Nephron (organoid): ENCODE results near the gene NFIC.
"Not testable (repeated sequence)": the region's sequence is repeated elsewhere in the genome, so short reads cannot be mapped to it uniquely, and the experiment has no call there.

ENCODE experiments used
- H3K27ac Mint-ChIP-seq, 3 experiments: 2 replicates each; pipeline ENCODE4 v1.8.0; 2020; ENCODE audit warnings: mixed read lengths in 3 of 3, mild to moderate bottlenecking in 2 of 3, moderate library complexity in 1 of 3
- H3K27me3 Mint-ChIP-seq: 2 replicates; pipeline ENCODE4 v1.8.0; 2021; ENCODE audit warnings: low read depth, mild to moderate bottlenecking, moderate library complexity, mixed read lengths
- H3K36me3 Mint-ChIP-seq: 2 replicates; pipeline ENCODE4 v1.8.0; 2020; ENCODE audit warnings: low read depth, mixed read lengths
- H3K4me1 Mint-ChIP-seq: 2 replicates; pipeline ENCODE4 v1.8.0; 2020; ENCODE audit warnings: mixed read lengths
- H3K4me3 Mint-ChIP-seq, 3 experiments: 2 replicates each; pipeline ENCODE4 v1.8.0; 2020; ENCODE audit warnings: mild to moderate bottlenecking in 3 of 3, mixed read lengths in 3 of 3, moderate library complexity in 2 of 3
- H3K9me3 Mint-ChIP-seq: 2 replicates; pipeline ENCODE4 v1.8.0; 2020; ENCODE audit warnings: mixed read lengths
- TF ChIP-seq, protein P1 (sequence below), 3 experiments: fragments of 200-600 bp; sonication (generic); IDR thresholded peaks; one replicate each; pipeline ENCODE4 v1.5.0; 2021; ENCODE audit warnings: antibody characterized with exemption in 3 of 3; ENCODE audit not compliant: unreplicated experiment in 3 of 3

Gene NFIC

DNA sequence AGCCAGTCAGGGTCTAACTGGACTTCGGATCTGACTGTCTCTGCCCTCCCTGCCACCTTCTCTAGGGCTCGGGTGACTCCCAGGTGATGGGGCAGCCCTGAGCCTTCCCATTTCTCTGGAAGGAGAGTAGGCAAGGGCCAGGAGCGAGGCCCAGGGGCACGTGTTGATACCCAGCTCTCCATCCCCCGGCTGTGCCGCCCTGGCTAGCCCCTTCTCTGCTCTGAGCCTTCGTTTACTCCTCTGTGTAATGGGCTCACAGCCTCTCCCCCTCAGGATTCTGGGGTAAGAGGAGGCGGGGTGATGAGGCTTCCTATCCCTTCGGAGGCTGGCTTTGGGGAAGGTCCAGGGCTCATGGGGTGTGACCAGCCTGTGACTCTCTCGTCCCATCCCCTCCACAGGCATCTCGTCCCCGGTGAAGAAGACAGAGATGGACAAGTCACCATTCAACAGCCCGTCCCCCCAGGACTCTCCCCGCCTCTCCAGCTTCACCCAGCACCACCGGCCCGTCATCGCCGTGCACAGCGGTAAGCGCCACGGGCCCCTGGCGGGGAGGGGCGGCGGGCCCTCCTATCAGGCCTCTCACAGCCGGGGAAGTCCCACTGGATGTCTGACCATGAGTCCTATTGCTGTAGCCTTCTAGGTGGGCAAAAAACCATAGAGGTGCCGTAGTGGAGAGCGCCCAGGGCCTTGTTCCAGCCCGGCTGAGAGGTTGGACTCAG lies 82.4 kb downstream of the NFIC start:
- TF ChIP-seq, protein P1, sequence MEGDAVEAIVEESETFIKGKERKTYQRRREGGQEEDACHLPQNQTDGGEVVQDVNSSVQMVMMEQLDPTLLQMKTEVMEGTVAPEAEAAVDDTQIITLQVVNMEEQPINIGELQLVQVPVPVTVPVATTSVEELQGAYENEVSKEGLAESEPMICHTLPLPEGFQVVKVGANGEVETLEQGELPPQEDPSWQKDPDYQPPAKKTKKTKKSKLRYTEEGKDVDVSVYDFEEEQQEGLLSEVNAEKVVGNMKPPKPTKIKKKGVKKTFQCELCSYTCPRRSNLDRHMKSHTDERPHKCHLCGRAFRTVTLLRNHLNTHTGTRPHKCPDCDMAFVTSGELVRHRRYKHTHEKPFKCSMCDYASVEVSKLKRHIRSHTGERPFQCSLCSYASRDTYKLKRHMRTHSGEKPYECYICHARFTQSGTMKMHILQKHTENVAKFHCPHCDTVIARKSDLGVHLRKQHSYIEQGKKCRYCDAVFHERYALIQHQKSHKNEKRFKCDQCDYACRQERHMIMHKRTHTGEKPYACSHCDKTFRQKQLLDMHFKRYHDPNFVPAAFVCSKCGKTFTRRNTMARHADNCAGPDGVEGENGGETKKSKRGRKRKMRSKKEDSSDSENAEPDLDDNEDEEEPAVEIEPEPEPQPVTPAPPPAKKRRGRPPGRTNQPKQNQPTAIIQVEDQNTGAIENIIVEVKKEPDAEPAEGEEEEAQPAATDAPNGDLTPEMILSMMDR (IDR thresholded peaks at IDR 0.05; ENCODE audit: unreplicated experiment in 3 of 3), result no peak
- H3K36me3 Mint-ChIP-seq, result peaks cover 17% of the 10 kb centered on the region
- no peak overlapping the region for H3K27ac Mint-ChIP-seq
- H3K4me1 Mint-ChIP-seq, result peaks cover 17% of the 10 kb centered on the region
- peaks cover 4% of the 10 kb centered on the region for H3K27me3 Mint-ChIP-seq
- no peaks in the 10 kb centered on the region for H3K9me3 Mint-ChIP-seq
- no peak overlapping the region for H3K4me3 Mint-ChIP-seq

DNA sequence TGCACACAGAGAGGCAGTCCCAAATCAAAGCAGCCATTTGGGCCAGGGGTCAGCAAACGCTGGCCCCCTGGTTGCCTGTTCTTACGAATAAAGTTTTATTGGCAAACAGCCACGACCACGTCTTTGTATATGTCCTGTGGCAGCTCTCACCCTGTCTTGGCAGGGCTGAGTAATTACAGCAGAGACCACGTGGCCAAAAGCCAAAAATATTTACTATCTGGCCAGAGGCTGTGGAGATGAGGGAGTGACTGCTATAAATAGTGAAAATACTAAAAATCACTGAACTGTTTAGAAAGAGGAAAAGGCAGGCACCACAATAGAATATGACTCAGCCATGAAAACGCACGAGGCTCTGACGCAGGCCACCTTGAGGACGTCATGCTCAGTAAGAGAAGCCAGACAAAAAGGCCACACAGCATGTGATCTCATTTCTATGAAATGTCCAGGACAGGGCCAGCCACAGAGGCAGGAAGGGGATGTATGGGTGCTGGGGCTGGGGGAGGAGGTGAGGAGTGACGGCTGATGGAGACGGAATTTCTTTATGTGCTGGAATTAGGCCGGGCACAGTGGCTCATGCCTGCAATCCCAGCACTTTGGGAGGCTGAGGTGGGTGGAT lies 84.5 kb downstream of the NFIC start:
- H3K36me3 Mint-ChIP-seq, result peaks cover 19% of the 10 kb centered on the region
- H3K4me1 Mint-ChIP-seq, result peaks cover 10% of the 10 kb centered on the region
- H3K9me3 Mint-ChIP-seq, result no peaks in the 10 kb centered on the region
- peak overlapping the region; percentile 92 to 96 (median 93) for H3K27ac Mint-ChIP-seq
- TF ChIP-seq, protein P1 (IDR thresholded peaks at IDR 0.05; ENCODE audit: unreplicated experiment in 3 of 3), result no peak
- H3K4me3 Mint-ChIP-seq, result no peak overlapping the region
- H3K27me3 Mint-ChIP-seq, result peaks cover 4% of the 10 kb centered on the region

DNA sequence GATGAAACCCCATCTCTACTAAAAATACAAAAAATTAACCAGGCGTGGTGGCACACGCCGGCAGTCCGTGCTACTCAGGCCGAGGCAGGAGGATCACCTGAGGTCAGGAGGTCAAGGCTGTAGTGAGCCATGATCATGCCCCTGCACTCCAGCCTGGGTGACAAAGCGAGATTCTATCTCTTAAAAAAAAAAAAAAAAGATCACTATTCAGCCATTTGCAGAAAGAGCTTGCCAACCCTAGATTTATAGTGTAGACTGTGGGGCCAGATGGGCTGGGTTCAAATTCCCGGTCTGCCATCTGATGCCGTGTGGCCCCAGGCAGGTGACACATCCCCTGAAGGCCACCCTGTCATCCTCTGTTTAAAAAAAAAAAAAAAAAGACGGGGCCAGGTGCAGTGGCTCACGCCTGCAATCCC lies 85.1 kb downstream of the NFIC start:
- H3K27ac Mint-ChIP-seq, result peak overlapping the region; percentile 92 to 96 (median 93)
- no peak overlapping the region for H3K4me3 Mint-ChIP-seq
- H3K4me1 Mint-ChIP-seq, result peaks cover 12% of the 10 kb centered on the region
- H3K27me3 Mint-ChIP-seq, result no peaks in the 10 kb centered on the region
- TF ChIP-seq, protein P1 (IDR thresholded peaks at IDR 0.05; ENCODE audit: unreplicated experiment in 3 of 3), result no peak
- H3K36me3 Mint-ChIP-seq, result peaks cover 20% of the 10 kb centered on the region
- no peaks in the 10 kb centered on the region for H3K9me3 Mint-ChIP-seq

DNA sequence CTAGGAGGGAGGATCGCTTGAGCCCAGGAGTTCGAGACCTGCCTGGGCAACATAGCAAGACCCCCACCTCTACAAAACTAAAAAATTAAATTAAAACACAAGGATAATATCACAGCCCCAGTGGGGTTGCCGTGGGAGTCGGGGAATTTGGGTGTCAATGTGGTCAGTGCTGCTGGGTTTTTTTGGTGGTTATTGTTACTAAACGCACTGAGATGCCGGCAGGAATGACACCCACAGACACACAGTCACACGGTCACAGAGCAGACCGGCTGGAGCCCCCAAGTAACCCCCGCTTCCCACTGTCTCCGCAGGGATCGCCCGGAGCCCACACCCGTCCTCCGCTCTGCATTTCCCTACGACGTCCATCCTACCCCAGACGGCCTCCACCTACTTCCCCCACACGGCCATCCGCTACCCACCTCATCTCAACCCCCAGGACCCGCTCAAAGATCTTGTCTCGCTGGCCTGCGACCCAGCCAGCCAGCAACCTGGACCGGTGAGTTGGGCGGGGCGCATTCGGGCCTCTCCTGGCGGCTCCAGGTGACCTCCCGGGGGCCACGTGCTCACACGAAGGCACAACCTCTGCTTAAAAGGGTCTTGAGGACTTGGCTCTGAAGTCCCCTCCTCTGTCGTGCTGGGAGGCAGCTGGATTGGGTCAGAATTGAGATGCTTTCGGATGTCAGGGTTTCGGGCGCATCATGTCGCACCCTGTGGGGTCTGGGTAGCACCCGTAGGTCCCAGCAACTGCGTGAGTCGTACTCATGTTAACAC lies 86.0 kb downstream of the NFIC start:
- Mint-ChIP-seq H3K4me1 (peaks cover 17% of the 10 kb centered on the region), H3K4me3 (no peak overlapping the region), H3K27ac (no peak overlapping the region), H3K9me3 (no peaks in the 10 kb centered on the region), H3K27me3 (no peaks in the 10 kb centered on the region), H3K36me3 (peaks cover 20% of the 10 kb centered on the region)
- TF ChIP-seq, protein P1 (IDR thresholded peaks at IDR 0.05; ENCODE audit: unreplicated experiment in 3 of 3), result no peak

DNA sequence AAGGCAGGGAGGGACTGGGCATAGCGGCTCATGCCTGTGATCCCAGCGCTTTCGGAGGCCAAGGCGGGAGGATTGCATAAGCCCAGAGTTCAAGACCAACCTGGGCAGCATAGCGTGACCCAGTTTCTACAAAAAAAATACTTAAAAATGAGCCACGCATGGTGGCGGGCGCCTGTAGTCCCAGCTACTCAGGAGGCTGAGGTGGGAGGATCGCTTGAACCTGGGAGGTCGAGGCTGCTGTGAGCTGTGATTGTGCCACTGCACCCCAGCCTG lies 86.5 kb downstream of the NFIC start:
- Mint-ChIP-seq H3K4me1 (peaks cover 20% of the 10 kb centered on the region), H3K27ac (peak overlapping the region in 1 of 3 experiments; percentile 68), H3K36me3 (peaks cover 20% of the 10 kb centered on the region)
- not testable (repeated sequence) for H3K4me3 Mint-ChIP-seq, H3K9me3 Mint-ChIP-seq, H3K27me3 Mint-ChIP-seq

DNA sequence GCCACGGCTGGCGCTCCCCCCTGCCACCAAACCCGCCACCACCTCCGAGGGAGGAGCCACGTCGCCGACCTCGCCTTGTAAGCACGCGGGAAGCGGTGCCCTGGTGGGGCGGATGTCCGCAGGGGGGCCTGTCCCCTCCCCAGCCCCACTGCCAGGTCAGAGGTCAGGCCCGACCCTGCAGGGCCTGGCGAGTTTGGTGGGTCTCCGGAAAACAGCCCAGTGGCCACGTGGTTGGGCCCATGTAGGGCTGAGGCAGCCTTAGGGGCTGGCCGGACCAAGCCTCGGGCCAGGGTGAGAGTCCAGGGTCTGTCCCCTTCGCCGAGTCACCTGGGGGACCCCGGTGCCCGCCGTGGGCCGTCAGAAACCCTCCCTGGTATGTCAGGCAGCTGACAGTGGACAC lies 87.5 kb downstream of the NFIC start:
- Mint-ChIP-seq H3K9me3 (no peaks in the 10 kb centered on the region), H3K27me3 (peaks cover 3% of the 10 kb centered on the region), H3K4me3 (no peak overlapping the region), H3K4me1 (peaks cover 30% of the 10 kb centered on the region), H3K36me3 (peaks cover 20% of the 10 kb centered on the region), H3K27ac (no peak overlapping the region)
- TF ChIP-seq, protein P1 (IDR thresholded peaks at IDR 0.05; ENCODE audit: unreplicated experiment in 3 of 3), result no peak
